ENCODE results near the gene KCNQ5. TPM values are rescaled to one million over a fixed set of nuclear protein-coding genes. Genes with fewer than 3 reads are reported as not detected.

KCNQ5 gene
- total RNA-seq, 4 donors from 2014 or later = 0.21 to 1.1 (median 0.59) TPM; not detected in 1

DNA sequence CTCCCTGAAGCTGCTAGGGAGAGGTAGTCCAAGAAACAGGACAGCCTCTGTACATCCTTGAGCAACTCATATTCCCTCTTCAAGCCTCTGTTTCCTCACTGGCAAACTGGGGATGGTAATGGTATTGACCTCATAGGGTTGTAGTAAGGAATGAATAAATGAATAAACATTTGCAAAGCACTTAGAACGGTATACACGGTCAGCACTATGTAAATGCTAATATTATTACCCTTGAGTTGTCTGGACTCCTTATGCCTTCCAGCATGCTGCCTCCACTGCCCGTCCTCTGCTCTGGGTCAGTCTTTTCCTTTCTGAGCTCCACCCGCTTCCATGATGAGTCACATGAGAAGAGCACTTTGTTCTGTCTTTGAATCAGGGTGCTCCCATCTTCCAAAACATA, 552.8 kb downstream of the KCNQ5 start:
- H3K27ac ChIP-seq = no peak overlapping the region
- no peak for DNase-seq (ENCODE audit: low spot score in 2 of 2)
- no peaks in the 10 kb centered on the region for H3K9me3 ChIP-seq
- no peaks in the 10 kb centered on the region for H3K27me3 ChIP-seq
- H3K36me3 ChIP-seq = no peaks in the 10 kb centered on the region
- H3K4me1 ChIP-seq = no peaks in the 10 kb centered on the region
- no peak overlapping the region for H3K4me3 ChIP-seq
- 80 to 87% methylated on average over 4 of the region's 4 CpGs for WGBS, 2 donors
- no peak for TF ChIP-seq POLR2A (IDR thresholded peaks at IDR 0.05)
- TF ChIP-seq EP300 (IDR thresholded peaks at IDR 0.05) = no peak
- TF ChIP-seq, protein P1, sequence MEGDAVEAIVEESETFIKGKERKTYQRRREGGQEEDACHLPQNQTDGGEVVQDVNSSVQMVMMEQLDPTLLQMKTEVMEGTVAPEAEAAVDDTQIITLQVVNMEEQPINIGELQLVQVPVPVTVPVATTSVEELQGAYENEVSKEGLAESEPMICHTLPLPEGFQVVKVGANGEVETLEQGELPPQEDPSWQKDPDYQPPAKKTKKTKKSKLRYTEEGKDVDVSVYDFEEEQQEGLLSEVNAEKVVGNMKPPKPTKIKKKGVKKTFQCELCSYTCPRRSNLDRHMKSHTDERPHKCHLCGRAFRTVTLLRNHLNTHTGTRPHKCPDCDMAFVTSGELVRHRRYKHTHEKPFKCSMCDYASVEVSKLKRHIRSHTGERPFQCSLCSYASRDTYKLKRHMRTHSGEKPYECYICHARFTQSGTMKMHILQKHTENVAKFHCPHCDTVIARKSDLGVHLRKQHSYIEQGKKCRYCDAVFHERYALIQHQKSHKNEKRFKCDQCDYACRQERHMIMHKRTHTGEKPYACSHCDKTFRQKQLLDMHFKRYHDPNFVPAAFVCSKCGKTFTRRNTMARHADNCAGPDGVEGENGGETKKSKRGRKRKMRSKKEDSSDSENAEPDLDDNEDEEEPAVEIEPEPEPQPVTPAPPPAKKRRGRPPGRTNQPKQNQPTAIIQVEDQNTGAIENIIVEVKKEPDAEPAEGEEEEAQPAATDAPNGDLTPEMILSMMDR (IDR thresholded peaks at IDR 0.05) = no peak

DNA sequence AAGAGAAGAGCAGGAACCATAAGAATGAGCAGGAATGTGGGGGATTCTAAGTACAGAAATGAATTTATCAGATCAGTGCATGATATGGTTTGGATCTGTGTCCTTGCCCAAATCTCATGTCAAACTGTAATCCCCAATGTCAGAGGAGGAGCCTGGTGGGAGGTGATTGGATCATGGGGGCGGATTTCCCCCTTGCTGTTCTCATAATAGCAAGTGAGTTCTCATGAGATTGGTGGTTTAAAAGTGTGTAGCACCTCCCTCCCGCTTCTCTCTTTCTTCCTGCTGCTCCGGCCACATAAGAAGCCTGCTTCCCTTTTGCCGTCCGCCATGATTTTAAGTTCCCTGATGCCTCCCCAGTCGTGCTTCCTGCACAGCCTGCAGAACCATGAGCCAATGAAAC, 554.2 kb downstream of the KCNQ5 start:
- TF ChIP-seq POLR2A (IDR thresholded peaks at IDR 0.05) (no peak), EP300 (IDR thresholded peaks at IDR 0.05) (no peak)
- TF ChIP-seq, protein P1 (IDR thresholded peaks at IDR 0.05) = no peak
- Histone ChIP-seq H3K4me3 (no peak overlapping the region), H3K36me3 (no peaks in the 10 kb centered on the region), H3K4me1 (peaks cover 0 to 6% (median 2%) of the 10 kb centered on the region in 4 donors), H3K27me3 (no peaks in the 10 kb centered on the region), H3K9me3 (no peaks in the 10 kb centered on the region), H3K27ac (no peak overlapping the region)
- no peak for DNase-seq (ENCODE audit: low spot score in 2 of 2)
- WGBS, 2 donors = 76 to 85% methylated on average over 6 of the region's 6 CpGs

DNA sequence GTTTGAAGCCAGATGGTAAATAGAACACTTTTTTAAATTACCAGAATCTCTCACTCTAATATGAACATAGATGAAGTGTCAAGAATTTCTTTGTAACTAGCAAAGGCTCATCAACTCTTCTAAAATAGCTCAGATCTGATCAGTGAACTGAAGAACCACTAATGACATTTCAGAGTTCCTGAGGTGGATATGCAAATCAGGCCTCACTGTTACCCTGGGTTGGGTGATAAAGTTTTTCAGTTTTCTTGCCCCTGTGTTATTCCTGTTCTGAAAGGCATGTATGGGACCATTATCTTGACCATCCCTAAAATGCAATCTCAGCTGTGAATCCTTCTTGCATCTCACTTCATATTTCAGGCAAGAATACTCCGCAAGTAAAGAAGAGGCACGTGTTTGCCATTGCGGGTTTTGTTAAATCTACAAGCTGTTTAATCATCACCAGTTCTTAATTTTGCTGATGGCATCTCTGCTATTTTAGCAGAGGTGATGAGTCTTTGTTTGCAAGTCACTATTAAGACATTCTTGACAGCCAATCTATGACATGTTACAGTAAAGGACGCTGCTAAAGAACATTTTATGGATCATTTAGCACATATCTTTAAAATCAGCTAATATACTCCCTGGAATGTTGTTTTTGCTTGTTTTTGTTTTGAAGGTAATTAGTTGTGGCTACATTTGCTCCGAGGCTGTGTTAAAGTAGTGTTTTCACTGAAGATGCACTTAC, 555.5 kb downstream of the KCNQ5 start:
- TF ChIP-seq POLR2A (IDR thresholded peaks at IDR 0.05) (no peak), EP300 (IDR thresholded peaks at IDR 0.05) (no peak)
- TF ChIP-seq, protein P1 (IDR thresholded peaks at IDR 0.05) = no peak
- Histone ChIP-seq H3K4me3 (no peak overlapping the region), H3K36me3 (no peaks in the 10 kb centered on the region), H3K4me1 (peaks cover 0 to 6% (median 2%) of the 10 kb centered on the region in 4 donors), H3K9me3 (no peaks in the 10 kb centered on the region), H3K27ac (no peak overlapping the region), H3K27me3 (no peaks in the 10 kb centered on the region)
- 83 to 90% methylated on average over 5 of the region's 5 CpGs for WGBS, 2 donors
- no peak for DNase-seq (ENCODE audit: low spot score in 2 of 2)

DNA sequence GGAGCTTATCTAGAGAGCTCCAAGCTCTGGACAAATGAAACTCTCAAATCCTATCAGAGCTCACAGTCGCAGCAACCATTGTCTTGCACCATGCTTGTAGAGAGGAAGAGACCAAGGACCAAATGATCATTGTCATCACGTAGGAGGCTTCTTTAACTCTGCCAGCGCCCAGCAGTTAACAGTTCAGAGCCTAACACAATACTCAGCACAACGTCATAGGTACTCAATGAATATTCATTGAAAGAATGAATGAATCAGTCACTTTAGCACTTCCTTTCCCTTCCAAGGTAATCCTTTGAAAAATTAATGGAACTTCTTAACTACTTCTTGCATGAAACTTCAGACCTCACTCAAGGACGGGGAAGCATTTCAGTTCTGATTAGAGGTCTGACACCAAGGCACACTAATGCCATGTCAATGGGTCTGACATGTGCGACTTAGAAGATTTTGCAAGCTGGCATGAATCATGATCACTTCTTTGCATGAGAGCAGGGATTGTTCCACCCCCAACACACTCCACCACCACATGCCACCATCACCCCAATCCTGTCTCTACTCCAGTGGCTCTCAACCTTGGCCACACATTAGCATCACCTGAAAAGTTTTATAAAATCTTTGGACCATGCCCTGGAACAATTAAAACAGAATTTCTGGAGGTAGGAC, 558.3 kb downstream of the KCNQ5 start:
- Histone ChIP-seq H3K4me1 (peaks cover 0 to 6% (median 2%) of the 10 kb centered on the region in 4 donors), H3K36me3 (no peaks in the 10 kb centered on the region), H3K27me3 (no peaks in the 10 kb centered on the region), H3K9me3 (no peaks in the 10 kb centered on the region), H3K27ac (no peak overlapping the region), H3K4me3 (no peak overlapping the region)
- 78 to 80% methylated on average over 6 of the region's 6 CpGs for WGBS, 2 donors
- no peak for DNase-seq (ENCODE audit: low spot score in 2 of 2)
- no peak for TF ChIP-seq POLR2A (IDR thresholded peaks at IDR 0.05)
- TF ChIP-seq, protein P1 (IDR thresholded peaks at IDR 0.05) = no peak
- no peak for TF ChIP-seq EP300 (IDR thresholded peaks at IDR 0.05)
